ENCODE measurements around the gene B4GALNT3.

Gene B4GALNT3

GRCh38 chr12:541676-542324 is 82.1 kb downstream of the B4GALNT3 start:
- DNase-seq, result no peak

- DNase-seq, result no peak
Observed at GRCh38 chr12:542395-543113, 82.8 kb downstream of the B4GALNT3 start.

- no peak for DNase-seq
Observed at GRCh38 chr12:543114-543451, 83.3 kb downstream of the B4GALNT3 start.

- no peak for DNase-seq
Observed at GRCh38 chr12:544142-544541, 84.4 kb downstream of the B4GALNT3 start.

- no peak for DNase-seq
Observed at GRCh38 chr12:544941-545635, 85.3 kb downstream of the B4GALNT3 start.

DNA sequence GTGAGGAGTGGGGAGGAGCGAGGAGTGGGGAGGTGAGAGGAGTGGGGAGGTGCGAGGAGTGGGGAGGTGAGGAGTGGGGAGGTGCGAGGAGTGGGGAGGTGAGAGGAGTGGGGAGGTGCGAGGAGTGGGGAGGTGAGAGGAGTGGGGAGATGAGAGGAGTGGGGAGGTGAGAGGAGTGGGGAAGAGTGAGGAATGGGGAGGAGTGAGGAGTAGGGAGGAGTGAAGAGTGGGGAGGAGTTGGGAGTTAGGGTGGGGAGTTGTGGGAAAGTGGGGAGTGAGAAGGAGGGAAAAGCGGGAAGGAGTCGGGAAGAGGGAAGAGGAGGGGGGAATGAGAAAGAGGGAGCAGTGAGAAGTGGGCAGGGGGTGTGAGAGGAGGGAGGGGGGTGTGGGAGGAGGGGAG is 86.1 kb downstream of the B4GALNT3 start:
- DNase-seq, result no peak

- DNase-seq, result no peak
Observed at GRCh38 chr12:546265-546919, 86.7 kb downstream of the B4GALNT3 start.

GRCh38 chr12:546920-547845 is 87.4 kb downstream of the B4GALNT3 start:
- DNase-seq, result peak; percentile 50 to 59

GRCh38 chr12:547883-548470 is 88.2 kb downstream of the B4GALNT3 start:
- no peak for DNase-seq

- no peak for DNase-seq
Observed at GRCh38 chr12:549476-550082, 89.8 kb downstream of the B4GALNT3 start.

DNA sequence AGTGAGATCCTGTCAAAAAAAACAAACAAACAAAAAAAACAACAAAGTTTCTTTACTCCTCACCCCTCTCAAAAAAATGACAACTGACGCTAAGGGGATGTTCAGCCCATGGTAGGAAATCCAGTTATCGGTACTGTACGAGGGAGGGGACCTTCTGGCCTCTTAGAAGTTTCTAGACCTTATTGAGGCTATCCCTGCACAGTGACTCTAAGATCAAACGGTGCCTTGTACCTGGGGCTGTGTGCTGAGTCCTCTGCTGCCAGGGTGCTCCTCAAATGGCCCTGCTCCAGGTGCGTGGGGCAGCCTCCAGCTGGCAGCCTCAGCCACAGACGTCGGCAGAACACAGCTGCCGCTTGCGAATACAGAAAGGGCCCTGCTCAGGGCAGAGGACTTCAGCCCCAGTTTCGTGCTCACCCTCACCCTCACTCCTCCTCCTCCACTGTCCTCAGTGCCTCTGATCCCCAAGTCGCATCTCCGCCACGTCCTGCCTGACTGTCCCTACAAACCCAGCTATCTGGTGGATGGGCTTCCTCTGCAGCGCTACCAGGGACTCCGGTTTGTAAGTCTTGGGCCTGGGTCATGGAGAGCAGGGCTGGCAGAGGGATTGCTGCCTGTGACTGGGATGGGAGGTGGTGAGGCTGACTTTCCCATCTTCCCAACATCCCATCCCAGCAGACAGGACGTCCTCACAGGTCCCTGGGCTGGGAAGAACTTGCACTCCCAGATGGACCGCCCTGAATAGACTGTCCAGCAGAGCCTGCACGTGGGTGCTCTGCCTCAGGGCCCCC is 90.9 kb downstream of the B4GALNT3 start:
- DNase-seq, result no peak

GRCh38 chr12:552466-552865 is 92.7 kb downstream of the B4GALNT3 start:
- DNase-seq, result no peak

DNA sequence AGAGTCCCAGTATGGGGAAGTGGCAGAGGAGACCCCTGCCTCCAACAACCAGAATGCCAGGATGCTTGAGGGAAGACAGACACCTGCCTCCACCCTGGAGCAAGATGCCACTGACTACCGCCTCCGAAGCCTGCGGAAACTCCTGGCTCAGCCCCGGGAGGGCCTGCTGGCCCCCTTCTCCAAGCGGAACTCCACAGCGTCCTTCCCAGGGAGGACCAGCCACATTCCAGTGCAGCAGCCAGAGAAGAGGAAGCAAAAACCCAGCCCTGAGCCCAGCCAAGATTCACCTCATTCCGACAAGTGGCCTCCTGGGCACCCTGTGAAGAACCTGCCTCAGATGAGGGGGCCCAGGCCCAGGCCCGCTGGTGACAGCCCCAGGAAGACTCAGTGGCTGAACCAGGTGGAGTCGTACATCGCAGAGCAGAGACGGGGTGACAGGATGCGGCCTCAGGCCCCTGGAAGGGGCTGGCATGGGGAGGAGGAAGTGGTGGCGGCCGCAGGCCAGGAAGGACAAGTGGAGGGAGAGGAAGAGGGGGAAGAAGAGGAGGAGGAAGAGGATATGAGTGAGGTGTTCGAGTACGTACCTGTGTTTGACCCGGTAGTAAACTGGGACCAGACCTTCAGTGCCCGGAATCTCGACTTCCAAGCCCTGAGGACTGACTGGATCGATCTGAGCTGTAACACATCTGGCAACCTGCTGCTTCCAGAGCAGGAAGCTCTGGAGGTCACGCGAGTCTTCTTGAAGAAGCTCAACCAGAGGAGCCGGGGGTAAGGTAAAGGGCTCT is 93.7 kb downstream of the B4GALNT3 start:
- no peak for DNase-seq

- DNase-seq, result no peak
Observed at GRCh38 chr12:554001-554285, 94.2 kb downstream of the B4GALNT3 start.

- DNase-seq, result no peak
Observed at GRCh38 chr12:556498-556897, 96.8 kb downstream of the B4GALNT3 start.

- no peak for DNase-seq
Observed at GRCh38 chr12:558580-558979, 98.8 kb downstream of the B4GALNT3 start.

DNA sequence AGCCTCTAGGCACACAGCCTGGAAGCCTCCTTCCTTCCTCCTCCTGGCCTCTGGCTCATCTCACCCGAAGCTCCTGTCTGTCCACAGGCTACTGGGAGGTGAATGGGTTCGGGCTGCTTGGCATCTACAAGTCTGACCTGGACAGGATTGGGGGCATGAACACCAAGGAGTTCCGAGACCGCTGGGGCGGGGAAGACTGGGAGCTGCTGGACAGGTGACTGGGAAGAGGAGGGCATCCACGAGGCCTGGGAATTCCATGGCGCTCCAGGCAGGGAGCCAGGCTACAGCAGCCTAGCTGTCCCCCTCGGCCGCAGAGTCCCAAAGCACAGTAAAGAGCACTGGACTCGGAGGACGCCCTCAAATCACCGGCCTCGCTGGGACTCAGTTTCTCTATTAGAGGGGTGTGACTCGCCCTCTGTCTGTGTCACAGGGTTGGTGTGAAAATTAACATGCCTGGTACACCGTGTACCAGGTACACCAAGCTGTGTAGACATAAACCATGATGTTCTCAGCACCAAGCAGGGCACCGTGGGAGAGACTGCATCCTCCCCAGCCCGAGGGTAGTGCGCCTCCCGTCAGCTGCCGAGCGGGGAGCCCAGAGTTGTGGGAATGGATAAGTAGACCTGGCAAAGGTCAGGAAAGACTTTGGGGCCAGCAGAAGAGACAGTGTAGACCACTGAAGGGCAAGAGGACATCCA is 99.6 kb downstream of the B4GALNT3 start:
- DNase-seq, result no peak

GRCh38 chr12:559906-560455 is 100.2 kb downstream of the B4GALNT3 start:
- DNase-seq, result no peak

GRCh38 chr12:560691-561390 is 101.1 kb downstream of the B4GALNT3 start:
- peak; percentile 25 to 46 for DNase-seq
